HTERT RPE-1 (cell line): ENCODE measurements around the gene UBR3.
"Not testable (repeated sequence)": the region's sequence is repeated elsewhere in the genome, so short reads cannot be mapped to it uniquely, and the experiment has no call there.

Experiments used
- in situ Hi-C: fragments of 300-500 bp; cut with MboI; formaldehyde crosslinking; loops from 4 replicates; pipeline ENCODE4 v1.14.3; 2020; ENCODE audit warnings: low sequenced_read_pairs

Gene UBR3

DNA sequence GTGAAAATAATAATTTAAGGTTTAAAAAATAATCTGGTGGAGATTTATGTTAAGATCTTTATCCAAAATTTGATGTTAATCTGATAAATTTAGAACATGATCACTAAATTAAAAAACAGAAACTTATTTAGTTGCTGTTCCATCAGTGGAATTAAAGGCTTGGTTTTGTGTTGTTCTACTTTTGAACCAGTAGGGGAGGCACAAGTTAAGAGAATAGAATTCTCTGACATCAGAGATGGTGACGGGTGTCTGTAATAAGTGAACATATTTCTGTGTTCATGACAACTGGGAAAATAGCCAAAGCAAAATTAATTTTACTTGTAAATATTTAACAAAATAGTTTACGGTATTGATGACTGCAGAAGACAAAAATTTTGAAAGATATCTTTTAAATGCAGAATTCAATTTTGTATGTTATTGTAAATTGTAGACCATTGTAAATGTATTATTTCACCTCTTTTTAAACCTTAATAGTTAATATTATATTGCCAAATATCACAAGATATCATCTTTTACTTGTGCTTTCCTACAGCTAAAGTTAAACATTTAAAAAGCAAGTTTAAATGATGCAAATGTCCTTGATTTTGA lies 106.0 kb downstream of the UBR3 start:
- in situ Hi-C loops: no loop called here

DNA sequence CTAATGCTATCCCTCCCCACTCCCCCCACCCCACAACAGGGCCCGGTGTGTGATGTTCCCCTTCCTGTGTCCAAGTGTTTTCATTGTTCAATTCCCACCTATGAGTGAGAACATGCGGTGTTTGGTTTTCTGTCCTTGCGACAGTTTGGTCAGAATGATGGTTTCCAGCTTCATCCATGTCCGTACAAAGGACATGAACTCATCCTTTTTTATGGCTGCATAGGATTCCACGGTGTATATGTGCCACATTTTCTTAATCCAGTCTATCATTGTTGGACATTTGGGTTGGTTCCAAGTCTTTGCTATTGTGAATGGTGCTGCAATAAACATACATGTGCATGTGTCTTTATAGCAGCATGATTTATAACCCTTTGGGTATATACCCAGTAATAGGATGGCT lies 109.4 kb downstream of the UBR3 start:
- in situ Hi-C loops: not testable (repeated sequence)

DNA sequence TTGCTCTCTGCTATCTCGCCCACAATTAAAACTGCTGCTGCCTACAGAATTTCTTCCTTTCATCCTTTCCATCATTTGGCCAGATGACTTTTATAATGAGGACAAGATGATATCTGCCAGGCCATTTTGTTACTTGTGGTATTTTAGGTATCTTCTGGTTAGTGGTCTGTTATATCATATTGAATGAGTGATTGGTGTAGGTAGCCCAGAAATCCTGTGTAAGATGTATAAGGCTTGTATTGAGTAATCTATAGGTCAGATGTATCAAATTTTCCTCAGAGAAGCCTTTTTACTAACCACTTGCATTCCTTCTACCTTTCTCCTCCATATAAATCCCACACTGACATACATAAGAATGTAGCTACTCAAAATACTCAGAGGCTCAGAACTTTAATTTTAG lies 118.3 kb downstream of the UBR3 start:
- in situ Hi-C loops: no loop called here

DNA sequence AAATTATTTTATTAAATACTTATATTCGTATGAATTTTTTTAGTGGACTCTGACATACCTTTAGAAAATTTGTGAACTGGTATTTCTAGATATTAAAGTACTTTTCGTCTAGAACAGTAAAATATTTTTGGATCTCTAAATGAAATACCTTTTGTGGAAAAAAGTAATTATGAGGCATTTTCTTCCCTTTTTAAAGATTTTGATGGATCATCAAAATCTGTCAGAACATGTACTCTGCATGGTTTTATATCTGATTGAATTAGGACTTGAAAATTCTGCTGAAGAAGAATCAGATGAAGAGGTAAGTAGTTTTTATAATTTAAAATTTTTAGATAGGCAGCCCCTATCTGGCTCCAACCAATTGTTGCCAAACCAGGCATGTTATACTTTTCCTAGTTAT lies 118.8 kb downstream of the UBR3 start:
- in situ Hi-C loops: no loop called here

DNA sequence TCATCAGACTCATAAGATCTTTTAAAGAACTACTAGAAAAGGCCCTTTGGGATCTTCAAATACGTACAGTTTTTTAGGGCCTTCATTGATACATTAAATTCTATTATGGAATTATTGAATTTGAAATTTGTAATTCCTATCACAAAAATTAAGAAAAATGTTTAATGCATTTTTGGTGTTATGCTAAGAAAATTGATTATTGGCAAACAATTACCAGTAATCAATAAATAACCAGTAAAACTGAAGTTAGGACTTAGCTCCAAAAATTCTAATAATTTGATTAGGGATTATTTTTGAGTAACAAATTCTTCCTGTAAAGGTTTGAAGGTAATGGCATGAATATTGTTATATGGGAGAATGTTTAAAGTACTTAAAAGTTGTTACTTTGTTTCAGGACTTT lies 119.3 kb downstream of the UBR3 start:
- in situ Hi-C loops: no loop called here

DNA sequence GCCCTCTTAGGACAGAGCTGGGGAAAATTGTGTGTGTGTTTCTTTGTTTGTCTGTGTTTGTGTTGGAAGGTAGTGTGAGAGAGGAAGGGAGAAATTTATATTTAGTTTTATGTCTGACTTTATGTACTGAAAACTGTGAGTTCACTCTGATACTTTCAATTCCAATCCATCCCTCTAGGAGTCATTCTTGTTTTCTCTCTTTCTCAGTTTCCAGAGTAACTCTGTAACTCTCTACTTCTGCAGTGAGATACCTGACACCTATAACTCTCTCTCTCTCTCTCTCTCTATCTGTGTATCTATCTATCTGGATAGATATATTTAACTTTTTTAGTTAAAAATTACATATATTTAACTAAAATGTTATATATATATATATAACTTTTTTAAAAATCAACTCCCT lies 128.7 kb downstream of the UBR3 start:
- in situ Hi-C loops: no loop called here

DNA sequence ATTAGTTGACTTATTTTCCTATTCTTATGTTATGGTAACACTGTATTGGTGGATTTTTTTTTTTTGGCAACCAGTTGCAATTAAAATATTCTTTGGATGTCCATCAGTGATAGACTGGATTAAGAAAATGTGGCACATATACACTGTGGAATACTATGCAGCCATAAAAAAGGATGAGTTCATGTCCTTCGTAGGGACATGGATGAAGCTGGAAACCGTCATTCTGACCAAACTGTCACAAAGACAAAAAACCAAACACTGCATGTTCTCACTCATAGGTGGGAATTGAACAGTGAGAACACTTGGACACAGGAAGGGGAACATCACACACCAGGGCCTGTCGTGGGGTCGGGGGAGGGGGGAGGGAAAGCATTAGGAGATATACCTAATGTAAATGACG lies 130.0 kb downstream of the UBR3 start:
- in situ Hi-C loops: not testable (repeated sequence)

DNA sequence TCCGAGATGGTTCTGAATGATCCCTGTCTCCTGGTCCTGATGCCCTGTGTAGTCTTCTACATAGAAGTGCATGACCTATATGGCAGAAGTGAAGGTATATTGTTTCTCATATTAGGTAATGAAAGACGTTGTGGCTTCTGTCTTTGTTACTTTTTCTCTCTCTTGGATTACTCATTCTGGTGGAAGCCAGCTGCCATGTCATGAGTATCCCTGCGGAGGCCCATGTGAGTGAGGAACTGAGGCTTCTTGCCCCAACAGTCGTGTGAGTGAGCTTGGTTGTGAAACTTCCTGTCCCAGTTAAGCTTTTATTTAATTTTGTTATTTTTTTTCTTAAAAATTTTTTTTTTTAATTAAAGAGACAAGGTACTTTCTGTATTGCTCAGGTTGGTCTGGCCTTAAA lies 134.7 kb downstream of the UBR3 start:
- in situ Hi-C loops: no loop called here

DNA sequence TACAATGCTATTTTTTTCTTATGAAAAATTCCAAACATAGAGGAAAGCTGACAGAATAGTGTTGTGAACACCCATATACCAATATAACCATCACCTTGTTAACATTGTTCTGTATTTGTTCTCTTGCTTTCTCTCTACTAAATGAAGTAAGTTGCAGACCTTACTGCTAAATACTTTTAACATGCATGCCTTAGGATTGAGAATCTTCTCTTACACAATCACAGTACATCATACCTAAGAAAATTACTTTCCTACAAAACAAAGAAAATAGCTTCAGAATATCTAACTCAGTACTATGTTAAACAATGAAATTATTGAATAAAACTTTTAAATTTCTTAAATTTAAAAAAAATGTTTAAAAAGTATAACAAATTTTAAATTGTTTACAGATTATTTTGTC lies 136.5 kb downstream of the UBR3 start:
- in situ Hi-C loops: no loop called here

DNA sequence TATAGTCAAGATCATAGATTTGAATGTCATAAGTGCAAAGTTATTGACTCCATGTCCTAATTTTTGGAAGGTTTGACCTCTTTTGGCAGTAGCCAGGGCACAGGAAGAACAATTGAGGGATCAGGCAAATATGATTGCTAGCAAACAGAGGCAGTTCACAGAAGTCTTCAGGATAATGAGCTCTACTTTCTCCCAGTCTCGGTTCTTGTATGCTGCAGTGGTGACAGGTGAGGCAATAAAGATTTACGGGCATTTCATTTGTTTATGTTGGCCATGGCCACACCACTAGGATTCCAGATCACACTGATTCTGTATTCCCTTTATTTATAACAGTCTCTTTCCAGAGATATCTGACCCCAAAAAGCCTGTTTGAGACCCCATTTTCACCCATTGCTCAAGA lies 137.5 kb downstream of the UBR3 start:
- in situ Hi-C loops: no loop called here

DNA sequence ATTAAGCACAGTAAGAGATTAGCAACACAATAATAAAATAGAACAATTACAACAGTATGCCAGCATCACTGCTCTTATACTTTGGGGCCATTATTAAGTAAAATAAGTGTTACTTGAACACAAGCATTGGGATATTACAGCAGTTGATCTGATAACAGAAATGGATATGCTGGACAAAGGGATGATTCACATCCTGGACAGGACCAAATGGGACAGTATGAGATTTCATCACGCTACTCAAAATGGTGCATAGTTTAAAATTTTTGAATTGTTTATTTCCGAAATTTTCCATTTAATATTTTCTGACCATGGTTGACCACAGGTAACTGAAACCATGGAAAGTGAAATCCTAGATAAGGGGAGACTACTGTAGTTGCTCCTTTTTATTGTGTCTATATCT lies 138.2 kb downstream of the UBR3 start:
- in situ Hi-C loops: no loop called here

DNA sequence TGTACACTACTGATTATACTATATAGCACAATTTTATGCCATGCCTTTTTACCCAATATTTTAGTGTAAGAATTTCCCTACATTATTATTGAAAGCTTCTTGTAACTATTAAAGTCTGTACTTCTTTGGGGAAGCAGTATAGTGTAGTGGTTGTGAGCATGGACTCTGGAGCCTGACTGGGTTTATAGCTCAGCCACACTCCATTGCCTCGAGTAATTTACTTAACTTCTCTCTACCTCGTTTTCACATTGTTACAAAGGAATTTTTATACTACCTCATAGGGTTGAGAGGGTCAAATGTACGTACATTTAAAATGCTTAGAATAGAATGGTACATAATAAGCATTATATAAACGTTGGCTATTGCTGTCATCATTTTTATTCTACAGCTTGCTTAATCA lies 139.2 kb downstream of the UBR3 start:
- in situ Hi-C loops: no loop called here

DNA sequence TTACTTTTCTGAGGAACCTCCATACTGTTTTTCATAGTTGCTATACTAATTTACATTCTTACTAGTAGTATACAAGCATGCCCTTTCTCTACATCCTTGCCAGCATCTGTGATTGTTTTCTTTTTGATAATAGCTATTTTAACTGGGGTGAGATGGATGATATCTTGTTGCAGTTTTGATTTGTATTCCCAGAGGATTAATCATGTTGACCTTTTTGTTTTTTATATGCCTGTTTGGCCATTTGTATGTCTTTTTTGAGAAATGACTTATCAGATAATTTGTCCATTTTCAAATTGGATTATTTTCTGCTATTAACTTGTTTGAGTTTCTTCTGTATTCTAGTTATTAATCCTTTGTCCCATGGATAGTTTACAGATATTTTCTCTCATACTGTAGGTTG lies 141.5 kb downstream of the UBR3 start:
- in situ Hi-C loops: no loop called here

DNA sequence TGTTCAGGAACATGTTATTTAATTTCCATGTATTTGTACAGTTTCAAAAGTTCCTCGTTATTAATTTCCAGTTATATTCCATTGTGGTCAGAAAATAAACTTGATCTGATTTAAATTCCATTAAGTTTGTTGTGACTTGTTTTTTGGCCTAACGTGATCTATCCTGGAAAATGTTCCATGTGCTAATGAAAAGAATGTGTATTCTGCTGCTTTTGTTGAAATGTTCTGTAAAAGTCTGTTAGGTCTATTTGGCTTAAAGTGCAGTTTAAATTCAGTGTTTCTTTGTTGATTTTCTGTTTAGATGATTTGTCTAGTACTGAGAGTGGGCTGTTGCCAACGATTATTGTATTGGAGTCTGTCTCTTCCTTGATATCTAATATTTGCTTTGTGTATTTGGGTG lies 148.0 kb downstream of the UBR3 start:
- in situ Hi-C loops: no loop called here

DNA sequence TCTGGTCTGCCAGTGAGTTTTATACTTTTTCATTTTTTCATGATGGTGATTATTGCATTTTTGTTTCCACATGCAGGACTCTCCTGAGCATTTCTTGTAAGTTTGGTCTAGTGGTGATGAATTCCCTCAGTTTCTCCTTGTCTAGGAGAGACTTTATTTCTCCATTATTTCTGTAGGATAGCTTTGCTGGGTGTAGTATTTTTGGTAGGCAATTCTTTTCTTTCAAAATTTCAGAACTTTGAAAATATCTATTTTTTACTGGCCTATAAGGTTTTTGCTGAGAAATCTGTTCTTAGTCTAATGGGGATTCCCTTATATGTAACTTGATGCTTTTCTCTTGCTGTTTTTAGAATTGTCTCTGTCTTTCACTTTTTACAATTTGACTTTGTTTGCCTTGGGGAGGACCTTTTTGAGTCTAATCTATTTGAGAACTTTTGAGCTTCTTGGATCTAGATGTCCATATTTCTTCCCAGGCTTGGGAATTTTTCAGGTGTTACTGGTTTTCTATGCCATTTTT lies 149.1 kb downstream of the UBR3 start:
- in situ Hi-C loops: no loop called here

DNA sequence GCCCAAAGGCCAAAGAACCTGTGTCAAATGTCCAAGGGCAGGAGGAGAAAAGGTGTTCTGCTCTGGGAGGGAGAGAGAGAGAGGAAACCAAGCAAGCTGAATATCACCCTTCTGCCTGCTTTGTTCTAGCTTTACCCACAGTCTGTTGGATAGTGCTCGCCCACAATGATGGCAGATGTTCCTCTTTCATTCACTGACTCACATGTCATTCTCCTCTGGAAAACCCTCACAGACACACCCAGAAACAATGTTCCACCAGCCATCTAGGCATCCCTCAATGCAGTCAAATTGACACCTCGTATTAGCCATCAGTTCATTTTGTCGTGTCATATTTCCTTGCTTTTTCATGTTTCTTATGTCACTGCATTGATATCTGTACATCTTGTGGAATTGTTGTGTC lies 150.3 kb downstream of the UBR3 start:
- in situ Hi-C loops: no loop called here

DNA sequence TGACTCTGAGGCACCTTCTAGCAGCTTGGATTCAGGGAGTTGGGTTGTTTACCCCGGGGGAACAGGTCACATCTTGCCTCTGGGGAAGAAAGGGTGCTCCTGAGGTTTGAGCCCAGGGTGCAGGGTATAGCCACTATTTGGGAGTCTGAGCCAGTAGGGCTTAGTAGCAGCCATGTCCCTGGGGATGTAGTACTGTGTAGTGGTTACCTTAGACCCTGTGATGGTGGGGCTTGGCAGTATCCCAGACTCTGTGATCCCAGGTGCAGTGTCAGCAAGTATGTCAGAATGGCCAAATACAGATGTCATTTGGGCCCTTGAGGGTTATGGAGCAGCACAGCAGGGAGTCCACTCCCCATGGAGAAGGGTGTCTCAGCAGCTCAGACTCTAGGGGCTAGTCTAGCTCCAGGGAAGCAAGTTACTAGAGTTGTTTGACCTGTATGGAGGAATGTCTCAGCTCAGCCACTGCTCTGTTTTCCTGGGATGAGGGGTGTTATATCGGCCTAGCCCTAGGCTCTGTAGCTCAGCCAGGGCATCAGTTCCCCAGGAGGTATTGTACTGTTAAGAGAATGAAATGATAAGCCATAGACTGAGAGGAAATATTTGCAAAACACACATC lies 151.3 kb downstream of the UBR3 start:
- in situ Hi-C loops: no loop called here

DNA sequence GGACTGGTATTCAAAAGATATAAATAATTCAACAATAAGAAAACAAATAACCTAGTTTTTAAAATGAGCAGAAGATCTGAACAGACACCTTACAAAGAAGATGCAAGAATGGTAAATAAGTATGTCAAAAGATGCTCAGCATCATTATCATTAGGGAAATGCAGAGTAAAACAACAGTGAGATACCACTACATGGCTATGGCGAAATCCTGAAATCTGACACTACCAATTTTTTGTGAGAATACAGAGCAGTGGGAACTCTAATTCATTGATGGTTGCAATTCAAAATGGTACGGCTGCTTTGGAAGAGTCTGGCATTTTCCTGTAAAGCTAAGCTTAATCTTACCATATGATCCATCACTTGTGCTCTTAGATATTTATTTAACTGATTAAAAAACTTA lies 151.8 kb downstream of the UBR3 start:
- in situ Hi-C loops: no loop called here

DNA sequence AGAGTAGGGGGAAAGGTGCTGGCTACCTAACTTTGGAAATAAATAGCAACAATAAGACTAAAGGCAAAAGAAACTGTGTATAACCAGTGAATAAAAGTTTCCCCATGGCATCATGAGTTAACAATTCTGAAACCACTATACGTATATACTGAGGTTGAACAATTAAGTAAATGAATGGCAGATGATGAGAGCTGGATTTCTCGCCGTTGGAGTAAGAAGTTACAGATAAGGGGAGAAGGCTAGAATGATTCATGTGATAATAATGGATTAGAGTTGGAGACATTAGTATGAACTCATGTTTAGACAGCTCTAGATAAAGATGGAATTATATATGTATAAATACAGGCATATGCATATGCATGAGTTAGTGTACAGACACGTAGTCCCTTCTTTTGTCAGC lies 152.7 kb downstream of the UBR3 start:
- in situ Hi-C loops: no loop called here

DNA sequence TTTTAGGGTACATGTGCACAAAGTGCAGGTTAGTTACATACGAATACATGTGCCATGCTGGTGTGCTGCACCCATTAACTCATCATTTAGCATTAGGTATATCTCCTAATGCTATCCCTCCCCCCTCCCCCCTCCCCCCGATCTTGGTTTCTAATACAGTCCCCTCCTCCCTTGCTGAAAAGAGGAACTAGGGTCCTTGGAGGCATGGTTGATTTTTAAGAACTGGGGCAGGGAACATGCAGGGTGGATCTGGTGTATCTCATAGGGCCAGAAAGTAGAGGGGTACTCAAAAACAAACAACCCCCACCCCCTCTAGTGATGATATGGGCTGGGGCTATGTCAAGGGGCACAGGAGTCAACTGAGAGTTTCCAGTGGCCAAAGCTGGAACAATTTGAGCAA lies 153.4 kb downstream of the UBR3 start:
- in situ Hi-C loops: no loop called here

DNA sequence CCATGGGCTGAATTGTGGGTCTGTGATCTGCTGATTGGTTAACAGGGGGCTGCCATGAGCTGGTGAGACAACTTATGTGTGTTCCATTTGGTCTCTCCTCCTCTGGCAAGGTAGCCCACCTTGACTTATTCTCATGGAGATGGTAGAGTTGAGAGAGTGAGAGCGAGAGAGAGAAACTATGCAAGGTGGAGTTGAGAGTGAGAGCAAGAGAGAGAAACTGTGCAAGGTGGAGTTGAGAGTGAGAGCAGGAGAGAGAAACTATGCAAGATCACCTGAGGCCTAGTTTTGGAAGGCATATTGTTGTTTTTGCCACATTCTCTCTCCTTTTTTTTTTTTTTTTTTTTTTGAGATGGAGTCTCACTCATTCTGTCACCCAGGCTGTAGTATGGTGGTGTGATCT lies 155.7 kb downstream of the UBR3 start:
- in situ Hi-C loops: no loop called here

DNA sequence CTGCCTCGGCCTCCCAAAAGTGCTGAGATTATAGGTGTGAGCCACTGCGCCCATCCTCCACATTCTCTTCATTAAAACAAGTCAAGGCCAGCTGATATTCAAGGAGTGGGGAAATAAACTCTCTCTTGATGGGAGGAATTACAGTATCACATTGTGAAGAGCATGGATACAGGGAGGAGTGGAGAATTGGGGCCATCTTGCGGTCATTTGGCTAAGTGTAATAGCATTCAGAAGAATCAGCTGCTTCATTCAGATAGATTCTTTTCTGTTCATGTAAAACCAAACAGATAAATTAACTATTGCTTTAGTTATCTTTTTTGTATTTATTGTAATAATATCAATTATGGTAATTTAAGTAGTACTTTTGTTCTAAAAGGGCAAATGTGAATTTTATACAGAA lies 156.3 kb downstream of the UBR3 start:
- in situ Hi-C loops: no loop called here

DNA sequence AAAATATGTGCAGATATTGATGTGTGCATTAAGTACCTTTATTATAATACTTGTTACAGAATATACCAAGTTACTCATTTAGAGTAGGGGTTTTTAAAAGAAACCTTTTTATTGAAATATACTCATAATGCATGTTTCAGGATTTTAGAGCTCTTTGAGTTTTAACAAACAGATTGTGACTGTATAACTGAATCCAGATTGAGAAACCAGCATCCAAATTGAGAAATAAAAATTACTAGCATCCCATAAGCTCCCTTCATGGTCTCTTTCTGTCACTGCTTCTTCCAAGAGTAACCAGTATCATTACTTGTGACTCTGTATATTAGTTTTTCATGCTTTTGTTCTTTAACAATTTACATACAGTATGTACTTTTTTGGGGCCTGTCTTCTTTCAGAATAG lies 156.9 kb downstream of the UBR3 start:
- in situ Hi-C loops: no loop called here
